PFSK-1 (cell line): ENCODE data around the gene TAOK3.

Experiments
- POLR2AphosphoS5 ChIP-seq: IDR thresholded peaks from 2 replicates; pipeline ENCODE4 v1.6.1; 2012; ENCODE audit warnings: low read depth, mild to moderate bottlenecking, control low read depth, low read length, moderate library complexity
- REST ChIP-seq, 2 experiments: IDR thresholded peaks; 2 replicates each; pipeline versions ENCODE4 v1.6.1 to v1.8.0; 2011 to 2012; ENCODE audit warnings: low read depth in 2 of 2, low read length in 2 of 2, control low read depth in 1 of 2, inconsistent platforms in 1 of 2, mild to moderate bottlenecking in 1 of 2, moderate library complexity in 1 of 2; ENCODE audit not compliant: insufficient read depth in 1 of 2

DNA sequence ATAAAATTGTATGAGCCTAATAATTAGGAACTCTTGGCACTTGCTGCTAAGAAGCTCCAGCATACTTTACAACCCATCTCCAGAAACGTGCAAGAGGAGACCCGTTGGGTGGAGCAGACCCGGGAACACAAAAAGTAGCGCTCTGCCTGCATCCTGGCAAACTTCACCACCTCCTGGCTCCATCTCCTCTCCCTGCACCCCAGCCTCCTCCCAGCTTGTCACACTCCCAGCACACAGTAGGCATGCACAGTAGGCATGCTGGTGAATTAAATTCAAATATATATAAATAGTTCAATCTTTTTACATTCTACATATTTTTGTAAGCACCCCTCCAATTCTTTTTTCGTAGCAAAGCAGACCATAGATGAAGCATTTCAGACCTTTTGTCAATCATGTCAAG, 270.1 kb downstream of the TAOK3 start:
- TF ChIP-seq REST (IDR thresholded peaks at IDR 0.05; ENCODE audit: insufficient read depth in 1 of 2, low read depth in 2 of 2, low read length in 2 of 2), result no peak
- TF ChIP-seq POLR2AphosphoS5, result no peak
